ENCODE results near the gene ALDH1L2.

DNA sequence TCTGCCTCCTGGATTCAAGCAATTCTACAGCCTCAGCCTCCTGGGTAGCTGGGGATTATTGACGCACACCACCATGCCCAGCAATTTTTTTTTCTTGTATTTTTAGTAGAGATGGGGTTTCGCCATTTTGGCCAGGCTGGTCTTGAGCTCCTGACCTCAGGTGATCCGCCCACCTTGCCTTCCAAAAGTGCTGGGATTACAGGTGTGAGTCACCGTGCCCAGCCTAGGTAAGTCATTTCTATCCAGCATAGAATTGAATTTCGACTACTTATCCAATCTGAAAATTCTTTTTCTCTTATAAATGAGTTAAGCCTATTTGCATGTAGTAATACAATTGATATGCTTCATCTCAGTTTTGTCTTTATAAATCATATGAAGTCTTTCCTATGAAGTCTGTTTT is 111.0 kb downstream of the ALDH1L2 start:
- TF ChIP-seq, protein P1, sequence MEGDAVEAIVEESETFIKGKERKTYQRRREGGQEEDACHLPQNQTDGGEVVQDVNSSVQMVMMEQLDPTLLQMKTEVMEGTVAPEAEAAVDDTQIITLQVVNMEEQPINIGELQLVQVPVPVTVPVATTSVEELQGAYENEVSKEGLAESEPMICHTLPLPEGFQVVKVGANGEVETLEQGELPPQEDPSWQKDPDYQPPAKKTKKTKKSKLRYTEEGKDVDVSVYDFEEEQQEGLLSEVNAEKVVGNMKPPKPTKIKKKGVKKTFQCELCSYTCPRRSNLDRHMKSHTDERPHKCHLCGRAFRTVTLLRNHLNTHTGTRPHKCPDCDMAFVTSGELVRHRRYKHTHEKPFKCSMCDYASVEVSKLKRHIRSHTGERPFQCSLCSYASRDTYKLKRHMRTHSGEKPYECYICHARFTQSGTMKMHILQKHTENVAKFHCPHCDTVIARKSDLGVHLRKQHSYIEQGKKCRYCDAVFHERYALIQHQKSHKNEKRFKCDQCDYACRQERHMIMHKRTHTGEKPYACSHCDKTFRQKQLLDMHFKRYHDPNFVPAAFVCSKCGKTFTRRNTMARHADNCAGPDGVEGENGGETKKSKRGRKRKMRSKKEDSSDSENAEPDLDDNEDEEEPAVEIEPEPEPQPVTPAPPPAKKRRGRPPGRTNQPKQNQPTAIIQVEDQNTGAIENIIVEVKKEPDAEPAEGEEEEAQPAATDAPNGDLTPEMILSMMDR (IDR thresholded peaks at IDR 0.05) = no peak
- no peak for TF ChIP-seq POLR2A (IDR thresholded peaks at IDR 0.05)
